ENCODE data around the gene MS4A6A.

- TF ChIP-seq CTCF (IDR thresholded peaks at IDR 0.05; ENCODE audit: insufficient read depth, low read depth, low read length), result no peak
- TF ChIP-seq EZH2 (IDR thresholded peaks at IDR 0.05; ENCODE audit: insufficient read depth, low read length), result no peak
Measured at GRCh38 chr11:60206616-60207015, 23.7 kb upstream of the MS4A6A start.

Measured in astrocyte (in vitro differentiated cells and primary cell).